Measurements from ENCODE around the gene UAP1L1.

UAP1L1 gene

GRCh38 chr9:137129456-137130175 lies 52.3 kb downstream of the UAP1L1 start (continued):
- TF ChIP-seq GLI2 (tag by site-specific recombination; IDR thresholded peaks at IDR 0.05; ENCODE audit: borderline replicate concordance, low read depth) (no peak; the same call in 1 of the 2 replicates), ZBTB20 (tag by site-specific recombination; IDR thresholded peaks at IDR 0.05) (peak; percentile 91), ZNF280C (tag by site-specific recombination; IDR thresholded peaks at IDR 0.05) (no peak), ZNF621 (tag by site-specific recombination; IDR thresholded peaks at IDR 0.05) (no peak), ZFHX2 (tag by site-specific recombination; conservative IDR thresholded peaks at IDR 0.05) (no peak), SP3 (tag by site-specific recombination; IDR thresholded peaks at IDR 0.05) (peak; percentile 45), ZNF223 (tag by site-specific recombination; IDR thresholded peaks at IDR 0.05) (no peak), ZSCAN30 (tag by site-specific recombination; IDR thresholded peaks at IDR 0.05) (peak; percentile 40; the same call in 1 of the 2 replicates), KLF16 (tag by site-specific recombination; IDR thresholded peaks at IDR 0.05) (peak; percentile 41), SP7 (tag by site-specific recombination; IDR thresholded peaks at IDR 0.05) (peak; percentile 61), ZNF623 (tag by site-specific recombination; IDR thresholded peaks at IDR 0.05) (no peak), ATF2 (tag by site-specific recombination; IDR thresholded peaks at IDR 0.05; ENCODE audit: low read depth) (no peak), ELK4 (IDR thresholded peaks at IDR 0.05; ENCODE audit: borderline replicate concordance, low read depth, low read length) (no peak), ZNF23 (tag by site-specific recombination; IDR thresholded peaks at IDR 0.05; ENCODE audit: borderline replicate concordance) (no peak), WT1 (tag by site-specific recombination; IDR thresholded peaks at IDR 0.05) (no peak), ZNF529 (tag by site-specific recombination; IDR thresholded peaks at IDR 0.05; ENCODE audit: insufficient replicate concordance) (no peak), ZNF585B (tag by site-specific recombination; IDR thresholded peaks at IDR 0.05) (no peak), BCL11A (tag by site-specific recombination; IDR thresholded peaks at IDR 0.05; ENCODE audit: low read depth) (no peak), ZFP69B (tag by site-specific recombination; IDR thresholded peaks at IDR 0.05) (no peak), ZNF174 (tag by site-specific recombination; IDR thresholded peaks at IDR 0.05) (no peak), PBX3 (CRISPR knock-in tag; IDR thresholded peaks at IDR 0.05) (peak; percentile 81; the same call in 1 of the 2 replicates), ZNF792 (tag by site-specific recombination; IDR thresholded peaks at IDR 0.05) (no peak), ZNF211 (tag by site-specific recombination; IDR thresholded peaks at IDR 0.05; ENCODE audit: low read depth) (no peak), ZFP37 (tag by site-specific recombination; IDR thresholded peaks at IDR 0.05) (no peak), ZNF114 (tag by site-specific recombination; IDR thresholded peaks at IDR 0.05) (no peak), ZNF776 (tag by site-specific recombination; IDR thresholded peaks at IDR 0.05; ENCODE audit: borderline replicate concordance) (no peak), ZBTB1 (tag by site-specific recombination; IDR thresholded peaks at IDR 0.05) (peak; percentile 67; the same call in 1 of the 2 replicates), ZNF10 (tag by site-specific recombination; IDR thresholded peaks at IDR 0.05) (no peak), KLF9 (tag by site-specific recombination; IDR thresholded peaks at IDR 0.05; ENCODE audit: low read depth) (peak; percentile 71), ZSCAN23 (tag by site-specific recombination; IDR thresholded peaks at IDR 0.05) (no peak), ZNF561 (tag by site-specific recombination; IDR thresholded peaks at IDR 0.05; ENCODE audit: borderline replicate concordance) (peak; percentile 66; the same call in 1 of the 2 replicates), ZNF544 (tag by site-specific recombination; IDR thresholded peaks at IDR 0.05) (no peak), ZNF280D (tag by site-specific recombination; IDR thresholded peaks at IDR 0.05) (peak; percentile 76; the same call in 1 of the 2 replicates)
